PC-3 (cell line): ENCODE data around the gene HIPK2. TPM values are rescaled to one million over a fixed set of nuclear protein-coding genes. Genes with fewer than 3 reads are reported as not detected.

ENCODE experiments used
- ATAC-seq: fragments of 200-7000 bp; cut with Tn5 transposase; 2 replicates; pipeline ENCODE4 v1.9.1; 2020; ENCODE audit warnings: mild to moderate bottlenecking, moderate library complexity
- BruUV-seq: library from RNA; stranded (reverse); fragments of 400-500 nt; replicated peaks from 2 replicates; lab custom pipeline; 2021; lab: Mats Ljungman, UMichigan
- CTCF ChIA-PET: fragments of 300-600 bp; sonication (Branson Sonifier 250); formaldehyde crosslinking; loops from one replicate; lab custom pipeline; 2022; ENCODE audit warnings: antibody characterized with exemption; lab: Charles Lee
- POLR2A ChIA-PET: fragments of 300-600 bp; sonication (Branson Sonifier 250); formaldehyde crosslinking; loops from one replicate; lab custom pipeline; 2022; ENCODE audit warnings: antibody characterized with exemption; ENCODE audit not compliant: unreplicated experiment; lab: Charles Lee
- DNase-seq: peaks from one replicate; pipeline ENCODE4 v3.0.0-alpha.2; 2015
- H2AFZ ChIP-seq: fragments of 300-600 bp; sonication (generic); 2 replicates; pipeline ENCODE4 v1.6.0; 2016; ENCODE audit warnings: antibody characterized with exemption, low read length
- H3F3A ChIP-seq: fragments of 300-600 bp; sonication (generic); one replicate; pipeline ENCODE4 v1.6.0; 2017; ENCODE audit warnings: antibody characterized with exemption, low read length, control low read depth, mild to moderate bottlenecking; ENCODE audit not compliant: unreplicated experiment
- H3K27ac ChIP-seq: fragments of 300-600 bp; sonication (generic); 2 replicates; pipeline ENCODE4 v1.5.1; 2016; ENCODE audit warnings: mild to moderate bottlenecking, low read length
- H3K27me3 ChIP-seq: fragments of 300-600 bp; sonication (generic); 2 replicates; pipeline ENCODE4 v1.6.1; 2016; ENCODE audit warnings: low read length, mixed read lengths
- H3K36me3 ChIP-seq: fragments of 300-600 bp; sonication (generic); 2 replicates; pipeline ENCODE4 v1.6.1; 2016; ENCODE audit warnings: low read depth, mixed run types, low read length, mixed read lengths
- H3K4me1 ChIP-seq: fragments of 300-600 bp; sonication (generic); 2 replicates; pipeline ENCODE4 v1.5.1; 2016; ENCODE audit warnings: low read length; ENCODE audit not compliant: insufficient read depth
- H3K4me2 ChIP-seq: fragments of 300-600 bp; sonication (generic); 2 replicates; pipeline ENCODE4 v1.6.0; 2016; ENCODE audit warnings: low read length
- H3K4me3 ChIP-seq: fragments of 300-600 bp; sonication (generic); 2 replicates; pipeline ENCODE4 v1.5.1; 2016; ENCODE audit warnings: mild to moderate bottlenecking, low read length, mixed read lengths
- H3K79me2 ChIP-seq: fragments of 300-600 bp; sonication (generic); 2 replicates; pipeline ENCODE4 v1.6.1; 2017; ENCODE audit warnings: low read length, mixed read lengths
- H3K9ac ChIP-seq: fragments of 300-600 bp; sonication (generic); 2 replicates; pipeline ENCODE4 v1.6.0; 2016; ENCODE audit warnings: mild to moderate bottlenecking, low read length
- H3K9me2 ChIP-seq: fragments of 300-600 bp; sonication (generic); replicated peaks from 2 replicates; pipeline ENCODE4 v1.6.1; 2016; ENCODE audit warnings: mixed run types, low read length, mixed read lengths
- H3K9me3 ChIP-seq: fragments of 300-600 bp; sonication (generic); 2 replicates; pipeline ENCODE4 v1.6.1; 2016; ENCODE audit warnings: low read length, mixed read lengths
- H4K20me1 ChIP-seq: fragments of 300-600 bp; sonication (generic); 2 replicates; pipeline ENCODE4 v1.6.1; 2016; ENCODE audit warnings: low read length, mixed read lengths
- EZH2 ChIP-seq: fragments of 300-600 bp; sonication (generic); IDR thresholded peaks from one replicate; pipeline ENCODE4 v1.6.1; 2017; ENCODE audit warnings: antibody characterized with exemption, mild to moderate bottlenecking, low read length; ENCODE audit not compliant: unreplicated experiment
- EZH2phosphoT487 ChIP-seq: fragments of 300-600 bp; sonication (generic); IDR thresholded peaks from 2 replicates; pipeline ENCODE4 v1.6.1; 2018; ENCODE audit warnings: mild to moderate bottlenecking, antibody characterized with exemption, low read length, borderline replicate concordance
- intact Hi-C: fragments of 100-400 bp; cut with micrococcal nuclease; formaldehyde crosslinking; loops from 2 replicates; pipeline ENCODE4 v1.9.0; 2023
- total RNA-seq: library from RNA; depleted of rRNA; stranded (reverse); fragments of >200 nt; gene quantifications from 2 replicates; pipeline ENCODE4 v1.2.3, GENCODE V29; 2014
- TF ChIP-seq, protein P1 (sequence below): fragments of 300-600 bp; sonication (generic); conservative IDR thresholded peaks from 2 replicates; pipeline ENCODE4 v1.5.1; 2017; ENCODE audit warnings: antibody characterized with exemption, low read depth, mild to moderate bottlenecking, low read length

HIPK2 gene
- total RNA-seq, 1 experiment from 2014 or later: 38.1 TPM

DNA sequence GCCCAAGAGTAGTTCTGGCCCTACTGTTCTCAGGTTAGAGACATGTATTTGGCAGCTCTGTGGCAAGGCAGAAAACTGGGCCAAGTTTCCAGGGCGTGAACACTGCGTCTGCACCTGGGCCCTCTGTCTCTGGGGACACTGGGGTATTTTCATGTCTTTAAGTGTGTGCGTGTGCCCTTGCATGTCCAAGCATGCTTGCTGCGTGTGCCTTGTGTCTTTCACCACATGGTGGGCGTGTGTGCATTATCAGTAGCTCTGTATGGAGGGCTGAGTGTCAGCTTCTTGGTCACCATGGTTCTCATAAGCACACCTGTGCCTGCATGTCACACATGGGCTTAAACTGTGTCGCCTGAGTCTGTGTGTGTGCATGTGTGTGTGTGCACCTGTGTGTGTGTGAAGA is 69.3 kb downstream of the HIPK2 start:
- DNase-seq (no peak), ATAC-seq (no peak)
- TF ChIP-seq EZH2phosphoT487 (no peak), EZH2 (no peak)
- TF ChIP-seq, protein P1, sequence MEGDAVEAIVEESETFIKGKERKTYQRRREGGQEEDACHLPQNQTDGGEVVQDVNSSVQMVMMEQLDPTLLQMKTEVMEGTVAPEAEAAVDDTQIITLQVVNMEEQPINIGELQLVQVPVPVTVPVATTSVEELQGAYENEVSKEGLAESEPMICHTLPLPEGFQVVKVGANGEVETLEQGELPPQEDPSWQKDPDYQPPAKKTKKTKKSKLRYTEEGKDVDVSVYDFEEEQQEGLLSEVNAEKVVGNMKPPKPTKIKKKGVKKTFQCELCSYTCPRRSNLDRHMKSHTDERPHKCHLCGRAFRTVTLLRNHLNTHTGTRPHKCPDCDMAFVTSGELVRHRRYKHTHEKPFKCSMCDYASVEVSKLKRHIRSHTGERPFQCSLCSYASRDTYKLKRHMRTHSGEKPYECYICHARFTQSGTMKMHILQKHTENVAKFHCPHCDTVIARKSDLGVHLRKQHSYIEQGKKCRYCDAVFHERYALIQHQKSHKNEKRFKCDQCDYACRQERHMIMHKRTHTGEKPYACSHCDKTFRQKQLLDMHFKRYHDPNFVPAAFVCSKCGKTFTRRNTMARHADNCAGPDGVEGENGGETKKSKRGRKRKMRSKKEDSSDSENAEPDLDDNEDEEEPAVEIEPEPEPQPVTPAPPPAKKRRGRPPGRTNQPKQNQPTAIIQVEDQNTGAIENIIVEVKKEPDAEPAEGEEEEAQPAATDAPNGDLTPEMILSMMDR: no peak
- H3K9me3 ChIP-seq: no peaks in the 10 kb centered on the region
- peaks cover 9% of the 10 kb centered on the region; the same call in 1 of the 2 replicates for H4K20me1 ChIP-seq
- H3K9ac ChIP-seq: no peak overlapping the region
- ChIA-PET POLR2A (interaction anchor here (0.6 kb wide), 2 partner anchors 61 to 256 kb away, joined by 3 to 4 read pairs; no protein-coding TSS in a partner anchor), CTCF (no interaction called here)
- H2AFZ ChIP-seq: no peak overlapping the region
- H3K9me2 ChIP-seq: no peaks in the 10 kb centered on the region
- intact Hi-C loops: no loop called here
- no peak overlapping the region for H3K4me3 ChIP-seq
- H3K4me2 ChIP-seq: no peak overlapping the region
- H3K27me3 ChIP-seq: no peaks in the 10 kb centered on the region
- peaks cover 36% of the 10 kb centered on the region for H3K36me3 ChIP-seq
- H3K79me2 ChIP-seq: peaks cover 97% of the 10 kb centered on the region
- no TSS peak for BruUV-seq
- H3F3A ChIP-seq: no peaks in the 10 kb centered on the region
- H3K27ac ChIP-seq: no peak overlapping the region
- H3K4me1 ChIP-seq: no peaks in the 10 kb centered on the region

DNA sequence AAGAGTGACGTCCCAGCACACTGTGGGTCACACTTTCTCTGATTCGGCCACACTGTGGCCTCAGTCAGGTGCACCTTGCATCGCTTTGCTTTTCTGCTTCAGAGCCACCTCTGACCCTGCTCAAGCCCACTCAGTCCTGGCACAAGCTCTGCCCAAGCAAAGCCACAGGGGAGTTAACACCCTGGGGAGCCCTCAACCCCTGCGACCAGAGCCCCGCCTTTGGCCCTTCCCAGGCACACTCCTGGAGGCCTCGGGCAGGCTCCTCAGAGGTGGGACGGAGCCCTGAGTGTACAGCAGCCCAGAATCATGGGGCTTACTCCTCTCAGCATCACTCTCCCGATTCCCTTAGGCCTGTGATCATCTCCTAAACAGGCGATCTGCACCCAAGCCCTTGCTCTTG is 71.0 kb downstream of the HIPK2 start:
- Histone ChIP-seq H3K36me3 (peaks cover 35% of the 10 kb centered on the region), H3K4me1 (no peaks in the 10 kb centered on the region), H3K79me2 (peaks cover 96% of the 10 kb centered on the region), H3K4me2 (no peak overlapping the region), H3K4me3 (no peak overlapping the region), H4K20me1 (peaks cover 10% of the 10 kb centered on the region), H3K9me3 (no peaks in the 10 kb centered on the region), H3K27ac (no peak overlapping the region), H3F3A (no peaks in the 10 kb centered on the region), H3K9ac (no peak overlapping the region), H2AFZ (no peak overlapping the region), H3K9me2 (no peaks in the 10 kb centered on the region), H3K27me3 (no peaks in the 10 kb centered on the region)
- intact Hi-C loops: no loop called here
- ATAC-seq (no peak), DNase-seq (no peak)
- TF ChIP-seq, protein P1: no peak
- TF ChIP-seq EZH2 (no peak), EZH2phosphoT487 (no peak)
- BruUV-seq: no TSS peak
- ChIA-PET POLR2A (no interaction called here), CTCF (no interaction called here)

DNA sequence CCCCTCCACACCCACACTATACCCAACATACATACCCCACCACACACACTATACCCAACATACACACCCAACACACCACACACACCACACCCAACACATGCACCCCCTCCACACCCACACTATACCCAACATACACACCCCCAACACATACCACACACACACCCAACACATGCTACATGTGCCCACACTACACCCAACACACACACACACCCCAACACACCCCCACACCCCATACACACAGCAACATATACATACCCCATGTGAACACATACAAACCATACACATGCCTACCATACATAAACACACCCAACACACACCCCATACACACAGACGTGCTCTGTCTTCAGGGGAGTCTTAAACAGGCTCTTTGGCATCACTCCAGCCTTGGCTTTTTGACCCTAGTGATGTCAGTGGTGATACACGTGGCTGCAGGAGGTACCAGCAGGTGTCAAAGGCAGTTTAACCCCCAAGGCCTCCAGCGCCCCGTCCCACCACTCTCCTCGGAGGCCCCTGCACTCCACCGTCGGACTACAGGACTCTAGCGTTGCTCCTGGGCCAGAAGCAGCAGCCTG is 73.4 kb downstream of the HIPK2 start:
- H3K9ac ChIP-seq: no peak overlapping the region
- ATAC-seq (no peak), DNase-seq (no peak)
- H3K9me2 ChIP-seq: no peaks in the 10 kb centered on the region
- H3K27me3 ChIP-seq: no peaks in the 10 kb centered on the region
- no peak overlapping the region for H3K27ac ChIP-seq
- no peak overlapping the region for H3K4me3 ChIP-seq
- H3K4me2 ChIP-seq: no peak overlapping the region
- no peaks in the 10 kb centered on the region for H3K9me3 ChIP-seq
- TF ChIP-seq, protein P1: no peak
- TF ChIP-seq EZH2phosphoT487: no peak
- BruUV-seq: no TSS peak
- POLR2A ChIA-PET: no interaction called here
- peaks cover 97% of the 10 kb centered on the region for H3K79me2 ChIP-seq
- peaks cover 43% of the 10 kb centered on the region for H3K36me3 ChIP-seq
- H4K20me1 ChIP-seq: peaks cover 6% of the 10 kb centered on the region
- no peaks in the 10 kb centered on the region for H3F3A ChIP-seq
- no peaks in the 10 kb centered on the region for H3K4me1 ChIP-seq
- no peak overlapping the region for H2AFZ ChIP-seq
- intact Hi-C loops: no loop called here
- CTCF ChIA-PET: no interaction called here
